ENCODE data around the gene MMP24.
"Not testable (repeated sequence)": the region's sequence is repeated elsewhere in the genome, so short reads cannot be mapped to it uniquely, and the experiment has no call there.

The MMP24 gene

DNA sequence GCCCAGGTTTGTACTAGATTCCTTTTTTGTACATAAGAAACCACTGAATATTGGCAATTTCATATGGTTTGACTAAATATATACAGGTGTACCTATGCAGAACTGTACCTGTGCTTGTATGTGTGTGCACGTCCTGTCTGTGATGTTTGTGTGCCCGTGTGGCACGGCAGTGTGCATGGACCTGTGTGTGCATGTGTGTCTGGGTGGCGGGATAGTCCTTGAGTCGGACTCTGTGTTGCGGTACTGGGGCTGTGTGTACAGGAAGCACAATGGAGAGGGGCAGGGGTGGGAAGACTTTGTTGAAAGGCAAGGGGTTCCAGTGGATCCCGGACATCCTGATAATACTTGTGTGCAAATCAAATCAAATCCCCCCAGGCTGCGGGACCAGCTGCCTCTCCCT is 69.2 kb downstream of the MMP24 start:
- DNase-seq: no peak

DNA sequence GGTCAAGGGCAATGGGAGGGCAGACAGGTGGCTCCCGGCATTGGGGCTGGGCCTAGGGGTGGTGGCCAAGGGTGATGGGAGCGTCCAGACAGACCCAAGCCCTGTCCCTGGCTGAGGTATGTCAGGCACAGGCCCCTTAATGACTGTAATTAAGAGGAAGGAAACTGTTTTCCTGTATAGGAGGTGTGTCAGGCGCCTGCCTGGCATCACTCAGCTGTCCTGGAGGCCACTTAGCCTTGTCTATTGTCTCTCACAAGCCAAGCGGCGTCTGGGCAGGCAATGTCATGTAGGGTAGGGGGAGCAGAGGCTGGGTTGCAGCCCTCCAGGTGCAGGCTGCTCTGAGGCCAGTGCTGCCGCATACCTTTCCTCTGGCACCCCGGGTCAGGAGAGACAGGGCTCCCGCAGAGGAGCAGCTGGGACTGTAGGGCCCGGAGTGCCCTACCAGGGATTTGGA is 69.6 kb downstream of the MMP24 start:
- no peak for DNase-seq

- no peak for DNase-seq
Observed at GRCh38 chr20:35297155-35297554, 70.7 kb downstream of the MMP24 start.

GRCh38 chr20:35297740-35298139 is 71.2 kb downstream of the MMP24 start:
- DNase-seq: no peak

GRCh38 chr20:35298264-35298663 is 71.8 kb downstream of the MMP24 start:
- DNase-seq: no peak

DNA sequence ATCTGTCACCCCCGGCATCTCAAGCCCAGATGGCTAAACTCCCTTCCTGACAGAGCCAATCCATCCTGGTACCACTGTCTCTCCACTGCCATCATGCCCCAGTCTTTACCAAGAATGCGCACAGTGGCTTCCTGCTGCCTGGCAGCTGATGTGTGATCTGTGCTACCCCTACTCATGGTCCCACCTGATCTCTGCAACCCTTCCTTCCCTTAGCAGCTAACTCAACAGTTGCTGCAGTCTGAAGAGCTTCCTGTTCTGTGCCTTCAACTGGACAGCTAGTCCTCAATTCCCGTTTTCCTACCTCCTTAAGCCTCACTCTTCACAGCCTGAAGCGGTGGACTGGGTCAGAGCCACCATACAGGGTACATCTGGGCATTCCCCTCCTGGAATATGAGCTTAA is 73.3 kb downstream of the MMP24 start:
- no peak for DNase-seq

DNA sequence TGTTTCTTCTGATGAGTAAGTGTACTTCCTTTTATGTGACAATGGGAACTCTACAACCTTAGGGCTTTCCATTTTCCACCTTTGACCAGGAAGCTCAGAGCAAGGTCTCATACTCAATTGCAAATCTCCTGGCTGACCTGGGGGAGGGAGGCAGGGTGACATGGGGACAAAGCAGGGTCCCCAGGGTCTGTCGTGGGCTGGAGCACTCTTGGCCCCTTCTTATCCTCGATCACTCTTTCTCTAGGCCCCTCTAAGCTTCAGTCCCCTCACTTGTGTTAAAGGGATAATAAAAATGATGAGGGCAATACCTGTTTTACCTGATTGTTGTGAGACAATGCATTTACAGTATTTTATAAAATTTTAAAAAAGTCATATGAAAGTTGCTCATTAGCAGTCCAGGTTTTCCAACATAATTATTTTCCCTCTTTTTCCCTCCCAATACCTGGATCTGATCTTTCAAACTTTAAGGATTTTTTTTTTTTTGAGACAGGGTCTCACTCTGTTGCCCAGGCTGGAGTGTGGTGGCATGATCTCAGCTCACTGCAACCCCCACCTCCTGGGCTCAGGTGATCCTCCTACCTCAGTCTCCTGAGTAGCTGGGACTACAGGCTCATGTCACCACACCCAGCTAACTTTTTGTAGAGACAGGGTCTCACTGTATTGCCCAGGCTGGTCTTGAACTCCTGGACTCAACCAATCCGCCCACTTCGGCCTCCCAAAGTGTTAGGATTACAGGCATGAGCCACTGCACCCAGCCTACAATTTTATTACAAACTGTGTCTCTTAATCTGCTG is 74.2 kb downstream of the MMP24 start:
- DNase-seq: no peak

- DNase-seq: no peak
Observed at GRCh38 chr20:35301426-35301825, 74.9 kb downstream of the MMP24 start.

GRCh38 chr20:35302421-35303335 is 76.2 kb downstream of the MMP24 start:
- DNase-seq: no peak

DNA sequence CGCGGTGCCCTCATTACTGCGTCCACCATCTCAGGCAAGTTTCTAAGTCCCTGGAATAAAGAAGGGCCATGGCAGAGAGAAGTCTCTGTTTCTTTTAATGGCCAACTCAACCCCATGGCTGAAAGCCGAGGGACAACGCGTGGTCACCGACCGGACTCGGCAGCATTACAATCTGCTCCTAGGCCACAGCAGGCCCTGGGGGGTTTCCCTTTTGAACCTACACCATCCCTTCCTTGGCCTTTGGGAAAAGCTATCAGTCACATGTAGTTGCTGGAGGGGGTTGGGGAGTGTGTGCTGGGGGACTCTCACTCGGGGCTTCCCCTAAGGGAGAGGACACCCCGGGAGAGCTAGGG is 76.9 kb downstream of the MMP24 start:
- no peak for DNase-seq

DNA sequence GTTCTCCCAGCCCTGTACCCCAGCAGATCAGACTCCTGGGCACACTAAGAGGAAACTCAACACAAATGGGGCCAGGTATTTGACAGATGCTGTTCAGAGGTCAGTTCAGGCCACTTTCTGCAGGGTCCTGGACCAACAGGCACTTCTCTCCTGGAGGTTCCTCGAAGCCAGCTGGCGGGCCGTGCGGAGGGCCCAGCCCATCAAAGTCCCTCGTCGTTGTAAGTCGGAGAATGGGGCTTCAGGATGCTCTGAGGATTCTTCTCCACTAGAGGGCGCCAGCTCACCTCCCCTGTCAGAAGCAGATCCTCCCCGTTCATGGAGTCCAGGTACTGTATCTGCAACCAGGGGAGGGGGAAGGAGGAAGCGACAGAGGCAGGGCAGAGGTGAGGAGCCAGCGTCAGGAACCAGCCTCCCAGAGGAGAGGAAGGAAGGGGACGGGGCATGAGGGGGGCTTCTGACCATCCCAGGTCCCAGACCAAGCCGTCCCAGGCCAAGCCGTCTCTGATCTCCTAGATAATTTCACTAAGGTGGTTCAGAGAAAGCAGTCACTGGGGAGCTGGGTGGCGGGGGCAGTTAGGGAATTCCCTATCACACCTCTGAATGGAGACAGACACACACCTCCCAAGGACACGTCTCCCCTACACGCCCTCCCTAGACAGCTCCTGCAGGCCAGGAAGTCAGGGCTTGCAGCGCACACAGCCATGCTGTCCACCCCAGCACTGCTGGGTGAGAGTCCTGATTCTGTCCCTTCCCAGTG is 77.4 kb downstream of the MMP24 start:
- DNase-seq: no peak

DNA sequence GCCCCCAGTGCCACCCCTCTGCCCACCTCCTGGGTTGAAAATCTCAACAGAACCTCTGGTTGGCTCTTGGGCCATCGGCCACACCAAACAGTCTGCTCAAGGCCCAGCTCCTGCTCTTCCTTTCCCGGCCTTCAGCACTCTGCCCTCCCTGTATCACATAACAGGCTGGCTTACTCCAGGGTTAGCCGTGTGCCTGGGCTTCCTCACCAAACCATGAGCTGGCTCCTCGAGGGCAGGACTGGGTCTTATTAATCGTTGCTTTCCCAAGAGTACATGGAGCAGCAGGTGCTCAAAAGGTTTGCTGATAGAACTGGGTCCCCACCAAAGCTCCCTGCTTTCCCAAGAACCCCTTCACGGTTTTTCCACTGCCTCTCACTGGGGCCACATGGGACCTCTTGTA is 78.5 kb downstream of the MMP24 start:
- DNase-seq: no peak

DNA sequence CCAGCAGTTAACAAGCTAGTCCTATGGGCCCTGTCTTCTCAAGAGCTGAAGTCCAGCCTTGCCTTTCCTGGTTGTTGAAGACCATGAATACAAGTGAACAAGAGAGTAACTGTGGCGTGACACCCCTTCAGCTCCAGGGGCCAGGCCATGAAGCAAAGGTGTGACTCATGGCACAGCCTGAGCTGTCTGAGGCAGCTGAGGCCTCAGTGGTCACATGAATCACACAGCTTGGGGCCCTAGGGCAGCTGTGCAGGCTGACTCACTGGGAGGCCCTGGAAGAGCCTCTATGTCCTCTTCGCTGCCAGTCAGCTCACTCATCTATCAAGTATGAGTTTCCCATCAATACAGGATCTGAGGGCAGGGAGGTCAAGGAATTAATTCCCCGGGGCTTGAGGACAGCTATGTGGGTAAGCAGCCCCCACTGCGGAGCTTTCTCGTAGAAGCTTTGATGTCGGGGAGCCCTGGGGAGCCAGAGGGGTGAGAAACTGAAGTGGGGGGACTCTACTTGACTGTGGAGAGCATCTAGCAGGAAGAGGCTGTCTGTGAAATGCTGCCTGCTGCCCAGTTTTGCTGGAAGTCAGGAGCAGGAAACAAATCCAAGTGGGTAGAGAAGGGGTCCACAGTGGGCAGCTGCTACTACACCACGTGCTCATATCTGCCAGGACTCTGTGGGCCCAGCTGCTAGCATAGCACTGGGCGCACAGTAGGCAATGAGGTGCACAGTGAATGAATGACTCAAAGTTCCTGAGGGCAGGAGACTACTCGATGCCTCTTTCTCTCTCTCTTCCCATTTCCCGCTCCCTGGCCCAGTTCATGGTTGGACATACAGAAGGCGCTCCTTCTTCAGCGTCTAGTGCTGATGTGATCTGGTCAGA is 79.4 kb downstream of the MMP24 start:
- no peak for DNase-seq

GRCh38 chr20:35306931-35307517 is 80.5 kb downstream of the MMP24 start:
- DNase-seq: no peak

- no peak for DNase-seq
Observed at GRCh38 chr20:35307666-35308653, 81.5 kb downstream of the MMP24 start.

- DNase-seq: no peak
Observed at GRCh38 chr20:35311409-35311808, 84.9 kb downstream of the MMP24 start.

DNA sequence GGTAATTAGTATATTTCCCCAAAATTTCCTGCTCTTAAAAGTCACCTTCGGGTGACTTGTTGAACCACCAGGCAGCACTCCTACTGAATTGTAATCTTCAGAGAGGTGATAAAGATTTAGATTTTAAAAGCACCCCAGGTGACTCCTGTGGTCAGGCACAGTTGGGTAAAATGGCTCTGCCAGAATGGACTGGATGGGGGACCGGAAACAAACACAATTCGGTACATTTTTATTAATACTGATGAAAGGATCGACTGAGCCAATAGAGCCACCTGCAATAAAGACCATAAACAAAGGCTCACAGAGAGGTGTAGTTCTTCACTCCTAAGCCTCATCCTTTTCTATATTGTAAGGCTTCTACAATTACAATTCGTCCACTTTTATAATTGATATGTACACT is 85.3 kb downstream of the MMP24 start:
- no peak for DNase-seq

DNA sequence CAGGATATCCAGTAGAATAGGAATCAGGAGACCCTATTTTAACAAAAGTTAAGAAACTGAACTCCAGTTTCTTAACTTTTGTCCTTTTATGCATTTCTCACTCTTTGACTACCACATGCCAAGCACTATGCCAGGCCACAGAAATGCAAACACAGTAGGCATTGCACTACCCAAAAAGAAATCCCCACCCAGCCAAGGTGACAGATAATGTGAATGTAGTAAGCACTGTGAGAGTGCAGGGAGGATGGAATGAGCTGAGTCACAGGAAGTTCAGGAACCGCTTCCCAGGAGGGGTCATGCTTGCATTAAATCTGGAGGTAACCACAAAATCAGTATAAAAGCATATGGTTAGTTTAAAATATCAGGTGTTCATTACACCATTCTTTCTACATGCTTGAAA is 85.8 kb downstream of the MMP24 start:
- no peak for DNase-seq

DNA sequence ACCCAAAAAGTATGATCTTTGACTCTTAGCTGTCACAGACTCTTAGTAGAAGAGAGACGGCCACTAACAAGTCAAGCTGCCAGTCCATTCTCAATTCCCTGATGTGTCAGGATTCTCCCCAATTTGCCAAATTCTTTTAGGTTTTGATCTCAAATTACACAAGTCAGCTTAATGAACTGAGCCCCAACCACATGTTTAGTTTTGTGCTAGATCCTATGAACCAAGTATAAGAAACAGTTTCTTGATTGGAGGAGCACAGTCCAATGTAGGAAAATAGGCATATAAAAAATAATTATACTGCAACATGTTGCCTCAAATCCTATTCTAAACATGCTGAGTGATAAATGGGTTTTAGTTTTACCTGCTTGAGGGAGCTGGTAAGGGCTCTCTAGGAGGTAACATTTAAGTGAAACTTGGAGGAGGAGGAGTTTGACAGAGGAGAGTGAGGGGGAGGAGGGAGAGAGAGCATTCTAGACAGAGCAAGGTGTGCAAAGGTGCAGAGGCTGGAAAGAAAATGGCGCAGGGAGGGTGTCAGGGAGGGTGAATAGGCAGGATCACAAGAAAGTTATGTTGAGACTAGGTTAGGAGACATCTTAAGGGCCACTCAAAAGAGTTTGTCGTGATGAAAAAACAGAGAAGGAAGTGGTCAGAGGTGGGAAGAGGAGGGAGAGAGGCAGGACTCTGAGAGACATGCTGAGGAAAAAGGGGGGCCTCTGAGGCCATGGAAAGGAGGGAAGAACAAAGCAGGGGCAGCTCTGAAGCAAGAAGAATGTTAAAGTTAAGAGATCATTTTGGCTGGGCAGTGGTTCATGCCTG is 88.5 kb downstream of the MMP24 start:
- no peak for DNase-seq

DNA sequence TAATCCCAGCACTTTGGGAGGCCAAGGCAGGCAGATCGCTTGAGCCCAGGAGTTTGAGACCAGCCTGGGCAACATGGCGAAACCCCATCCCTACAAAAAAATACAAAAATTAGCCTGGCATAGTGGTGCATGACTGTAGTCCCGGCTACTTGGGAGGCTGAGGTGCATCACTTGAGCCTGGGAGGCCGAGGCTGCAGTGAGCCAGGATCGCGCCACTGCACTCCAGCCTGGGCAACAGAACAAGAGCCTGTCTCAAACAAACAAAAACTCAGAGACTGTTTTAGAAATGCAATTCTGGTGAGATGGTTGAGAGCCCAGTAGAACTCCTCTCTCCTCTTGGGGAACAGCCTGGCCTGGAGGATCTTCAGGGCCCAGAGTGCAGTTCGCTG is 89.1 kb downstream of the MMP24 start:
- DNase-seq: not testable (repeated sequence)
